Measurements from ENCODE around the gene ZNF446.

GRCh38 chr19:58473775-58474174, 2.4 kb upstream of the ZNF446 start:
- TF ChIP-seq CTCF (IDR thresholded peaks at IDR 0.05): no peak
- TF ChIP-seq POLR2A (IDR thresholded peaks at IDR 0.05): no peak

Measured in right lobe of liver (tissue), 4 donors.